Body of pancreas (tissue), 4 donors: Measurements from ENCODE around the gene SHISA5. TPM values are rescaled to one million over a fixed set of nuclear protein-coding genes. Genes with fewer than 3 reads are reported as not detected.

Experiments used
- ATAC-seq: fragments of 150-250 bp; one replicate; pipeline ENCODE4 v1.9.1; 2016
- DNase-seq, 4 donors: peaks; one replicate each; pipeline ENCODE4 v3.0.0-alpha.2; 2019
- H3K27ac ChIP-seq, 4 donors: fragments of 200-600 bp; sonication (generic); 1 replicate in 3 of 4; 2 replicates in 1 of 4; pipeline versions ENCODE4 v1.5.1 to v1.6.1; 2016 to 2019; ENCODE audit warnings: mild to moderate bottlenecking in 1 of 4, mixed read lengths in 1 of 4, moderate library complexity in 1 of 4
- H3K27me3 ChIP-seq, 2 donors: fragments of 200-600 bp; sonication (generic); one replicate each; pipeline ENCODE4 v1.6.0; 2016; ENCODE audit warnings: mild to moderate bottlenecking in 1 of 2
- H3K36me3 ChIP-seq, 2 donors: fragments of 200-600 bp; sonication (generic); replicated peaks in 1 of 2; 2 replicates each; pipeline ENCODE4 v1.5.1; 2016; ENCODE audit warnings: low read depth in 2 of 2; ENCODE audit not compliant: insufficient read depth in 1 of 2
- H3K4me1 ChIP-seq: fragments of 200-600 bp; sonication (generic); one replicate; pipeline ENCODE4 v1.6.0; 2016
- H3K4me3 ChIP-seq, 2 donors: fragments of 200-600 bp; sonication (generic); 1 replicate in 1 of 2; 2 replicates in 1 of 2; pipeline ENCODE4 v1.5.1; 2016 to 2019
- H3K9me3 ChIP-seq, 3 donors: fragments of 200-600 bp; sonication (generic); 1 replicate in 2 of 3; 2 replicates in 1 of 3; pipeline ENCODE4 v1.5.1; 2016
- POLR2A ChIP-seq, 3 donors: fragments of 450-650 bp; IDR thresholded peaks; one replicate each; pipeline ENCODE4 v1.6.1; 2016; ENCODE audit warnings: antibody characterized with exemption in 3 of 3, mild to moderate bottlenecking in 2 of 3
- WGBS, 2 donors: methylation state at CpG; one replicate each; pipeline ENCODE4 v1.1.5; 2017; 5-methylcytosine and 5-hydroxymethylcytosine counted together
- intact Hi-C: fragments of 100-400 bp; cut with DNase I; formaldehyde crosslinking; loops from one replicate; pipeline ENCODE4 v1.15.1; 2023
- total RNA-seq, 2 donors: library from RNA; depleted of rRNA; stranded (reverse); fragments of >200 nt; gene quantifications; one replicate each; pipeline ENCODE4 v1.1.0, GENCODE V29; 2016
- TF ChIP-seq, protein P1 (sequence below), 7 experiments: fragments of 450-650 bp in 4 of 7; fragments of 200-600 bp in 3 of 7; sonication (generic) in 3 of 7; IDR thresholded peaks; one replicate each; pipeline ENCODE4 v1.5.1; 2016 to 2019; ENCODE audit warnings: antibody characterized with exemption in 7 of 7

The SHISA5 gene
- total RNA-seq, 2 donors from 2014 or later = 46.5 to 48.5 TPM

DNA sequence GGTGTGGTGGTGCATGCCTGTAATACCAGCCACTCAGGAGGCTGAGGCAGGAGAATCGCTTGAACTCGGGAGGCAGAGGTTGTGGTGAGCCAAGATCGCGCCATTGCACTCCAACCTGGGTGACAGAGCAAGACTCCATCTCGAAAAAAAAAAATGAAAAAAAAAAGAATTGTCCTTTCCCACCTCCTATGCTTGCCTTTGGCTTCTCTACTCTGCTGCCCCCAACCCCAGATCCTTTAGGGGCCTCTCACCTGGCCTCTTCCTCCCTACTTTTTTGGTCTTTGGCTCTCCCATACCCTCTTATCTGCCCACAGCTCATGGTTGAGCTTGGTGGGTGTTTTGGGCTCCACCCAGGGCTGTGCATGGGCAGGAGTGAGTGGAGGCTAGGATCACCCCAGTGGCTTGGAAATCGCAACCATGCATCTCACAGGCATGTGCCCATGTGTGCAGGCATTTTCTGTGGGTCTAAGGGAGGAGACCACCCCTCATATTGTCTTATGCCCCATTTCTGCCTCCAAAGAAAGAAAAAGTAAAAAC, 2.1 kb upstream of the SHISA5 start:
- Histone ChIP-seq H3K36me3 (no peaks in the 10 kb centered on the region), H3K27me3 (no peaks in the 10 kb centered on the region), H3K9me3 (no peaks in the 10 kb centered on the region), H3K27ac (no peak overlapping the region), H3K4me1 (peaks cover 31% of the 10 kb centered on the region), H3K4me3 (no peak overlapping the region)
- 89 to 98% methylated on average over 6 of the region's 6 CpGs for WGBS, 2 donors
- ATAC-seq = no peak
- TF ChIP-seq, protein P1, sequence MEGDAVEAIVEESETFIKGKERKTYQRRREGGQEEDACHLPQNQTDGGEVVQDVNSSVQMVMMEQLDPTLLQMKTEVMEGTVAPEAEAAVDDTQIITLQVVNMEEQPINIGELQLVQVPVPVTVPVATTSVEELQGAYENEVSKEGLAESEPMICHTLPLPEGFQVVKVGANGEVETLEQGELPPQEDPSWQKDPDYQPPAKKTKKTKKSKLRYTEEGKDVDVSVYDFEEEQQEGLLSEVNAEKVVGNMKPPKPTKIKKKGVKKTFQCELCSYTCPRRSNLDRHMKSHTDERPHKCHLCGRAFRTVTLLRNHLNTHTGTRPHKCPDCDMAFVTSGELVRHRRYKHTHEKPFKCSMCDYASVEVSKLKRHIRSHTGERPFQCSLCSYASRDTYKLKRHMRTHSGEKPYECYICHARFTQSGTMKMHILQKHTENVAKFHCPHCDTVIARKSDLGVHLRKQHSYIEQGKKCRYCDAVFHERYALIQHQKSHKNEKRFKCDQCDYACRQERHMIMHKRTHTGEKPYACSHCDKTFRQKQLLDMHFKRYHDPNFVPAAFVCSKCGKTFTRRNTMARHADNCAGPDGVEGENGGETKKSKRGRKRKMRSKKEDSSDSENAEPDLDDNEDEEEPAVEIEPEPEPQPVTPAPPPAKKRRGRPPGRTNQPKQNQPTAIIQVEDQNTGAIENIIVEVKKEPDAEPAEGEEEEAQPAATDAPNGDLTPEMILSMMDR (IDR thresholded peaks at IDR 0.05) = no peak
- no peak for TF ChIP-seq POLR2A (IDR thresholded peaks at IDR 0.05)
- DNase-seq = no peak
- intact Hi-C loops = loop anchor here (5.0 kb wide), 2 partner anchors 36 to 44 kb away; no protein-coding TSS in a partner anchor

DNA sequence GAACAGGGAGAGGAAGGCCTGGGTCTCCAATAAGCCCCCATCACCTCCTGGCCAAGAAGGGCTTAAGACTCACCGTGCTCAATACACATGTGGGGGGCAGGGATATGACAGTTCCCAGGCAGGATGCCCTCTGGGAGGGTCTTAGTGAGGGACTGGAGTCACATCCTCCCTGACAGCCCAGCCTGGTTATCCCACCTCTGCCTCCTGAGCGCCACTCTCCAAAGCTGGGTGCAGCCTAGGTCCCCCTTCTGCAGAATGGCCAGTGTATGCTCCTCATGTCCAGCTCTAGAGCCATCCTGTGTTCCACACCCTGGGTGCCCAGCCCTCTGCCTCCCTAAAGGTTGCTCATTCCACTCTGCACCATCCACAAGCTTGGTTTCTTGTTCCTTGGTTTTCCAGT, 1.2 kb upstream of the SHISA5 start:
- intact Hi-C loops = loop anchor here (5.0 kb wide), 2 partner anchors 37 to 43 kb away; no protein-coding TSS in a partner anchor
- H3K27ac ChIP-seq = peak overlapping the region in 2 of 4 donors; percentile 73 to 82
- WGBS, 2 donors = 70 to 86% methylated on average over 2 of the region's 2 CpGs
- no peaks in the 10 kb centered on the region for H3K36me3 ChIP-seq
- no peaks in the 10 kb centered on the region for H3K27me3 ChIP-seq
- ATAC-seq (no peak), DNase-seq (no peak)
- no peak overlapping the region for H3K4me3 ChIP-seq
- peaks cover 31% of the 10 kb centered on the region for H3K4me1 ChIP-seq
- TF ChIP-seq POLR2A (IDR thresholded peaks at IDR 0.05) = no peak
- TF ChIP-seq, protein P1 (IDR thresholded peaks at IDR 0.05) = no peak
- no peaks in the 10 kb centered on the region for H3K9me3 ChIP-seq

DNA sequence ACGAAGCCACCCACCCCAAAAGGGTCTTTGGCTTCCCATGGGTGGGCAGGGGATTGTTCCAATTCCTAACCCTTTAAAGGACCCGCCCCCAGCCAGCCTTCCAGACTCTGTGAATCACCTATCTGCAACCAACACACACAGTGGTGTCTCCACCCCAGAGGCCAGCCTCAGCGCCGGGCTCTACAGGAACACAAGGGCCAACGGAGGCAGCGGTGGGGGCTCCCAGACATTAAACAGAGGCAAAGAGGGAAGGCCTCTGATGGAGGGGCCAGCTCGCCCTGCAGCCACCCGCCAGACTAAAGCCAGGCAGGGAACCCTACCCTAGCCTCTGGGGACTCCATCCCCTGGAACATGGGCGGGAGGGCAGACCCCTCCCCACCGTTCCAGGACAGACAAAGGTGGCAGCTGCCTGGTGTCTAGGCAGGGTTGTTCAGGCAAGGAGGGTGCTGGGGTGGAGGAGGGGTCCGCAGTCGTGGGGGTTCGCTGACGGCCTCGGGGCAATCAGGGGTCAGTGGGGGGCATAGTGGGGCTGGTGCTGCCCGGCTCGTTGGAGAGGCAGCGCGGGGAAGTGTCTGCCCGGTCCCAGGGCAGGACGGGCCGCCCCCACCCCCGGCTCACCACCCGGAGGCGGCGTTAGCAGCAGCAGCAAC, 448 bp downstream of the SHISA5 start:
- Histone ChIP-seq H3K4me1 (peaks cover 31% of the 10 kb centered on the region), H3K27me3 (no peaks in the 10 kb centered on the region), H3K27ac (peak overlapping the region; percentile 60 to 82 (median 70)), H3K4me3 (peak overlapping the region; percentile 4 to 24), H3K36me3 (no peaks in the 10 kb centered on the region), H3K9me3 (no peaks in the 10 kb centered on the region)
- intact Hi-C loops = no loop called here
- no peak for TF ChIP-seq POLR2A (IDR thresholded peaks at IDR 0.05)
- TF ChIP-seq, protein P1 (IDR thresholded peaks at IDR 0.05) = no peak
- WGBS, 2 donors = 30 to 52% methylated on average over 2 to 26 of the region's 26 CpGs
- DNase-seq = peak; percentile 25 to 46 (median 38)
- ATAC-seq = no peak

DNA sequence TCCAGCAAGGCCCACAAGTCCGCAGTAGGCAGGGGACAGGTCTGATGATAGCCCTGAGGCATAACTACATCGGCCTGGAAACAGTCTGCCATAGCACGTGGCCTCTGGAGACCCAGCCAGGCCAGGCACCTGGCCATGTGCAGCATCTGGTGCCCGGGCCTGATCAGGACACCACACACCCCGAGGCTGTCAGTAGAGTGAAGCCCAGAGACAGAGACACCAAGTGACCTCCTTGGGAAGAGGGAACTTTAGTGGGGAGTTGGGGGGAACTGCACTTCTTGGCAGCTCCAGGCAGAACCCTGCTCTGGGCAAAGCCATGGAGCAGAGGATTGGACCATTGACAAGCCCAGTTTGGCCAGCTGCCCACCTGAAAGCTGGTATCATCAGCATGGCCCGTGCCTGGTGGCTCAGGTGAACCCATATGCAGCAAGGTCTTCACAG, 1.2 kb downstream of the SHISA5 start:
- WGBS, 2 donors = 32 to 57% methylated on average over 1 to 6 of the region's 6 CpGs
- TF ChIP-seq, protein P1 (IDR thresholded peaks at IDR 0.05) = no peak
- TF ChIP-seq POLR2A (IDR thresholded peaks at IDR 0.05) = no peak
- Histone ChIP-seq H3K36me3 (no peaks in the 10 kb centered on the region), H3K4me1 (peaks cover 31% of the 10 kb centered on the region), H3K4me3 (no peak overlapping the region), H3K9me3 (no peaks in the 10 kb centered on the region), H3K27ac (peak overlapping the region; percentile 53 to 82 (median 70)), H3K27me3 (no peaks in the 10 kb centered on the region)
- peak; percentile 60 to 81 (median 72) for DNase-seq
- peak; percentile 37 for ATAC-seq
- intact Hi-C loops = no loop called here
